ENCODE results near the gene BIRC6. TPM values are rescaled to one million over a fixed set of nuclear protein-coding genes. Genes with fewer than 3 reads are reported as not detected.

The BIRC6 gene
- polyA plus RNA-seq, 1 donor (not counting 4 experiments of a cell fraction or from before 2014, with no cell fraction given) = 57.0 TPM

GRCh38 chr2:32482471-32482870 is 125.6 kb downstream of the BIRC6 start:
- no peak overlapping the region for H2AFZ ChIP-seq (ENCODE audit: control insufficient read depth, low read length)
- no peak overlapping the region for H3K4me2 ChIP-seq (ENCODE audit: control insufficient read depth, extremely low read depth, insufficient read depth, low read depth, low read length)
- no peak overlapping the region for H3K4me3 ChIP-seq (ENCODE audit: control insufficient read depth in 2 of 3, extremely low read depth in 1 of 3, insufficient read depth in 2 of 3, low read depth in 1 of 3, low read length in 3 of 3)
- TF ChIP-seq EZH2 (IDR thresholded peaks at IDR 0.05; ENCODE audit: low read length) = no peak
- TF ChIP-seq CTCF (optimal IDR thresholded peaks at IDR 0.05 in 1 of 3, IDR thresholded peaks at IDR 0.05 in 1 of 3, conservative IDR thresholded peaks at IDR 0.05 in 1 of 3; ENCODE audit: extremely low read depth in 1 of 3, insufficient read depth in 2 of 3, low read length in 3 of 3) = no peak
- peaks cover 11% of the 10 kb centered on the region for H3K4me1 ChIP-seq (ENCODE audit: control insufficient read depth, extremely low read depth, insufficient read depth, low read length)
- no peaks in the 10 kb centered on the region for H3K79me2 ChIP-seq (ENCODE audit: control insufficient read depth, insufficient read depth, low read length)
- no peaks in the 10 kb centered on the region for H3K9me1 ChIP-seq (ENCODE audit: control insufficient read depth, extremely low read depth, insufficient read depth, low read length)
- DNase-seq (ENCODE audit: low read depth, low spot score) (no peak), FAIRE-seq (no peak)
- H4K20me1 ChIP-seq (ENCODE audit: control insufficient read depth, extremely low read depth, insufficient read depth, low read length) = no peaks in the 10 kb centered on the region
- no peaks in the 10 kb centered on the region for H3K9me3 ChIP-seq (ENCODE audit: control insufficient read depth, low read depth, low read length)
- H3K36me3 ChIP-seq (ENCODE audit: control insufficient read depth in 2 of 2, extremely low read depth in 1 of 2, insufficient read depth in 2 of 2, low read length in 2 of 2) = peaks cover 16 to 33% of the 10 kb centered on the region in 2 experiments
- H3K27ac ChIP-seq (ENCODE audit: control insufficient read depth, insufficient read depth, low read length) = no peak overlapping the region
- dilution Hi-C loops (cut with MboI; ENCODE audit: extremely low pct_ligation_motif_present, low sequenced_read_pairs) = no loop called here
- H3K9ac ChIP-seq (ENCODE audit: control insufficient read depth, extremely low read depth, insufficient read depth, low read length) = no peak overlapping the region
- H3K27me3 ChIP-seq (ENCODE audit: control insufficient read depth, extremely low read depth, insufficient read depth, low read length) = no peaks in the 10 kb centered on the region

- H3K27ac ChIP-seq (ENCODE audit: control insufficient read depth, insufficient read depth, low read length) = peak overlapping the region; percentile 61
- dilution Hi-C loops (cut with MboI; ENCODE audit: extremely low pct_ligation_motif_present, low sequenced_read_pairs) = no loop called here
- FAIRE-seq (peak; percentile 69), DNase-seq (ENCODE audit: low read depth, low spot score) (peak; percentile 28)
- peaks cover 11% of the 10 kb centered on the region for H3K4me1 ChIP-seq (ENCODE audit: control insufficient read depth, extremely low read depth, insufficient read depth, low read length)
- TF ChIP-seq CTCF (optimal IDR thresholded peaks at IDR 0.05 in 1 of 3, IDR thresholded peaks at IDR 0.05 in 1 of 3, conservative IDR thresholded peaks at IDR 0.05 in 1 of 3; ENCODE audit: extremely low read depth in 1 of 3, insufficient read depth in 2 of 3, low read length in 3 of 3) (no peak), EZH2 (IDR thresholded peaks at IDR 0.05; ENCODE audit: low read length) (no peak)
- H3K27me3 ChIP-seq (ENCODE audit: control insufficient read depth, extremely low read depth, insufficient read depth, low read length) = no peaks in the 10 kb centered on the region
- peaks cover 17 to 21% of the 10 kb centered on the region in 2 experiments for H3K36me3 ChIP-seq (ENCODE audit: control insufficient read depth in 2 of 2, extremely low read depth in 1 of 2, insufficient read depth in 2 of 2, low read length in 2 of 2)
- H3K9me1 ChIP-seq (ENCODE audit: control insufficient read depth, extremely low read depth, insufficient read depth, low read length) = no peaks in the 10 kb centered on the region
- no peaks in the 10 kb centered on the region for H4K20me1 ChIP-seq (ENCODE audit: control insufficient read depth, extremely low read depth, insufficient read depth, low read length)
- H3K9ac ChIP-seq (ENCODE audit: control insufficient read depth, extremely low read depth, insufficient read depth, low read length) = no peak overlapping the region
- H2AFZ ChIP-seq (ENCODE audit: control insufficient read depth, low read length) = no peak overlapping the region
- no peaks in the 10 kb centered on the region for H3K79me2 ChIP-seq (ENCODE audit: control insufficient read depth, insufficient read depth, low read length)
- H3K9me3 ChIP-seq (ENCODE audit: control insufficient read depth, low read depth, low read length) = no peaks in the 10 kb centered on the region
- H3K4me3 ChIP-seq (ENCODE audit: control insufficient read depth in 2 of 3, extremely low read depth in 1 of 3, insufficient read depth in 2 of 3, low read depth in 1 of 3, low read length in 3 of 3) = no peak overlapping the region
- no peak overlapping the region for H3K4me2 ChIP-seq (ENCODE audit: control insufficient read depth, extremely low read depth, insufficient read depth, low read depth, low read length)
Measured at GRCh38 chr2:32484937-32485336, 128.1 kb downstream of the BIRC6 start.
